SKM-1 (cell line): ENCODE measurements around the gene CTBP1.

Source experiments
- DNase-seq: peaks from one replicate; lab custom pipeline; 2025; ENCODE audit not compliant: unreplicated experiment; lab: John Stamatoyannopoulos, UW

The CTBP1 gene

GRCh38 chr4:1225272-1226143 lies 23.4 kb downstream of the CTBP1 start:
- no peak for DNase-seq

- no peak for DNase-seq
These were observed 24.8 kb downstream of the CTBP1 start for GRCh38 chr4:1223841-1224809.

GRCh38 chr4:1222938-1223690 lies 25.8 kb downstream of the CTBP1 start:
- no peak for DNase-seq

GRCh38 chr4:1222036-1222789 lies 26.7 kb downstream of the CTBP1 start:
- DNase-seq, result no peak

GRCh38 chr4:1221155-1221870 lies 27.6 kb downstream of the CTBP1 start:
- no peak for DNase-seq

- no peak for DNase-seq
These were observed 28.4 kb downstream of the CTBP1 start for GRCh38 chr4:1220566-1220965.

GRCh38 chr4:1219566-1219950 lies 29.4 kb downstream of the CTBP1 start:
- no peak for DNase-seq

GRCh38 chr4:1218634-1219565 lies 30.0 kb downstream of the CTBP1 start:
- DNase-seq, result peak; percentile 77

- no peak for DNase-seq
These were observed 31.6 kb downstream of the CTBP1 start for GRCh38 chr4:1217366-1217765.

- no peak for DNase-seq
These were observed 32.0 kb downstream of the CTBP1 start for GRCh38 chr4:1216869-1217294.

GRCh38 chr4:1216076-1216614 lies 32.8 kb downstream of the CTBP1 start:
- no peak for DNase-seq

GRCh38 chr4:1215141-1216075 lies 33.5 kb downstream of the CTBP1 start:
- DNase-seq, result no peak

GRCh38 chr4:1214101-1215095 lies 34.5 kb downstream of the CTBP1 start:
- DNase-seq, result no peak

- DNase-seq, result no peak
These were observed 35.5 kb downstream of the CTBP1 start for GRCh38 chr4:1213336-1213995.

- no peak for DNase-seq
These were observed 36.2 kb downstream of the CTBP1 start for GRCh38 chr4:1212546-1213335.
